ENCODE data around the gene NRF1. TPM values are rescaled to one million over a fixed set of nuclear protein-coding genes. Genes with fewer than 3 reads are reported as not detected.

Gene NRF1
- total RNA-seq, 1 experiment from 2014 or later, result 14.0 TPM

DNA sequence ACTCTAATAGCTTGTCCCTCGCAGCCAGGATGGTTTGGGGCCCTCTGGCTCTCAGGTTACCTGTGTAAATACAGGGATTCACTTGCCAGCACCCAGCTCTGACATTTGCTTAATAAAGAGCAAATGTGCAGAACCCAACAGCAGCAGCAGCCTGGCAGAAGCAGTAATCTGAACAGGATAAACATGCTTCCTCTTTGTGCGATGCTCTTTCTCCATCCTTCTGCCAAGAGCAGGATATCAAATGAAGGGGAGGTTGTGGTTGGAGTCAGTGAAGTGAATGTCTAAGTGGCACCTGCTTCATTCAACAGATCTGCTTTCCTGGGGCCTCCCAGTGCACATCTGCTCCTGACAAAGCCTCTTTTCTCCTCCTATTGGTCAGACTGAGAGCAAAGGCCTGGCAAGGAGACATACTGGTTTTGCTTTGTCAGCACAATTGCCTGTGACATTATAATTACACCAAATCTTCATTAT, 130.3 kb downstream of the NRF1 start:
- no peaks in the 10 kb centered on the region for H3K27me3 ChIP-seq (ENCODE audit: control insufficient read depth, insufficient read depth, low read length)
- CTCF ChIA-PET, result interaction anchor here (0.6 kb wide), 1 partner anchor 206 kb away, joined by 7 read pairs; no protein-coding TSS in a partner anchor
- DNase-seq (ENCODE audit: low read depth, low spot score) (no peak), ATAC-seq (no peak)
- no peak overlapping the region for H3K27ac ChIP-seq (ENCODE audit: low read length)
- TF ChIP-seq POLR2AphosphoS5 (IDR thresholded peaks at IDR 0.05; ENCODE audit: low read depth, low read length), result no peak
- no peak for TF ChIP-seq SIN3A (IDR thresholded peaks at IDR 0.05; ENCODE audit: borderline replicate concordance, insufficient read depth, low read depth, low read length)
- TF ChIP-seq, protein P1, sequence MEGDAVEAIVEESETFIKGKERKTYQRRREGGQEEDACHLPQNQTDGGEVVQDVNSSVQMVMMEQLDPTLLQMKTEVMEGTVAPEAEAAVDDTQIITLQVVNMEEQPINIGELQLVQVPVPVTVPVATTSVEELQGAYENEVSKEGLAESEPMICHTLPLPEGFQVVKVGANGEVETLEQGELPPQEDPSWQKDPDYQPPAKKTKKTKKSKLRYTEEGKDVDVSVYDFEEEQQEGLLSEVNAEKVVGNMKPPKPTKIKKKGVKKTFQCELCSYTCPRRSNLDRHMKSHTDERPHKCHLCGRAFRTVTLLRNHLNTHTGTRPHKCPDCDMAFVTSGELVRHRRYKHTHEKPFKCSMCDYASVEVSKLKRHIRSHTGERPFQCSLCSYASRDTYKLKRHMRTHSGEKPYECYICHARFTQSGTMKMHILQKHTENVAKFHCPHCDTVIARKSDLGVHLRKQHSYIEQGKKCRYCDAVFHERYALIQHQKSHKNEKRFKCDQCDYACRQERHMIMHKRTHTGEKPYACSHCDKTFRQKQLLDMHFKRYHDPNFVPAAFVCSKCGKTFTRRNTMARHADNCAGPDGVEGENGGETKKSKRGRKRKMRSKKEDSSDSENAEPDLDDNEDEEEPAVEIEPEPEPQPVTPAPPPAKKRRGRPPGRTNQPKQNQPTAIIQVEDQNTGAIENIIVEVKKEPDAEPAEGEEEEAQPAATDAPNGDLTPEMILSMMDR (IDR thresholded peaks at IDR 0.05), result no peak
- no peak for TF ChIP-seq TCF7L2 (IDR thresholded peaks at IDR 0.05; ENCODE audit: low read depth, low read length)
- TF ChIP-seq, protein P2, sequence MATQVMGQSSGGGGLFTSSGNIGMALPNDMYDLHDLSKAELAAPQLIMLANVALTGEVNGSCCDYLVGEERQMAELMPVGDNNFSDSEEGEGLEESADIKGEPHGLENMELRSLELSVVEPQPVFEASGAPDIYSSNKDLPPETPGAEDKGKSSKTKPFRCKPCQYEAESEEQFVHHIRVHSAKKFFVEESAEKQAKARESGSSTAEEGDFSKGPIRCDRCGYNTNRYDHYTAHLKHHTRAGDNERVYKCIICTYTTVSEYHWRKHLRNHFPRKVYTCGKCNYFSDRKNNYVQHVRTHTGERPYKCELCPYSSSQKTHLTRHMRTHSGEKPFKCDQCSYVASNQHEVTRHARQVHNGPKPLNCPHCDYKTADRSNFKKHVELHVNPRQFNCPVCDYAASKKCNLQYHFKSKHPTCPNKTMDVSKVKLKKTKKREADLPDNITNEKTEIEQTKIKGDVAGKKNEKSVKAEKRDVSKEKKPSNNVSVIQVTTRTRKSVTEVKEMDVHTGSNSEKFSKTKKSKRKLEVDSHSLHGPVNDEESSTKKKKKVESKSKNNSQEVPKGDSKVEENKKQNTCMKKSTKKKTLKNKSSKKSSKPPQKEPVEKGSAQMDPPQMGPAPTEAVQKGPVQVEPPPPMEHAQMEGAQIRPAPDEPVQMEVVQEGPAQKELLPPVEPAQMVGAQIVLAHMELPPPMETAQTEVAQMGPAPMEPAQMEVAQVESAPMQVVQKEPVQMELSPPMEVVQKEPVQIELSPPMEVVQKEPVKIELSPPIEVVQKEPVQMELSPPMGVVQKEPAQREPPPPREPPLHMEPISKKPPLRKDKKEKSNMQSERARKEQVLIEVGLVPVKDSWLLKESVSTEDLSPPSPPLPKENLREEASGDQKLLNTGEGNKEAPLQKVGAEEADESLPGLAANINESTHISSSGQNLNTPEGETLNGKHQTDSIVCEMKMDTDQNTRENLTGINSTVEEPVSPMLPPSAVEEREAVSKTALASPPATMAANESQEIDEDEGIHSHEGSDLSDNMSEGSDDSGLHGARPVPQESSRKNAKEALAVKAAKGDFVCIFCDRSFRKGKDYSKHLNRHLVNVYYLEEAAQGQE (IDR thresholded peaks at IDR 0.05; ENCODE audit: insufficient read depth in 1 of 2, low read depth in 2 of 2, low read length in 1 of 2), result no peak
- no peaks in the 10 kb centered on the region for H3K4me1 ChIP-seq (ENCODE audit: control insufficient read depth, insufficient read depth, low read length)
- no peak overlapping the region for H3K4me3 ChIP-seq (ENCODE audit: low read depth in 2 of 2, low read length in 2 of 2)
- in situ Hi-C loops (cut with HindIII; ENCODE audit: low pct_unique_long_range_greater_than_20kb, low sequenced_read_pairs), result no loop called here
- BruUV-seq (replicated peaks), result no TSS peak
- intact Hi-C loops (cut with micrococcal nuclease; ENCODE audit: unreplicated experiment), result no loop called here
- no peaks in the 10 kb centered on the region for H3K9me3 ChIP-seq (ENCODE audit: control insufficient read depth, insufficient read depth, low read depth, low read length)
- POLR2A ChIA-PET, result no interaction called here
- no peaks in the 10 kb centered on the region; the same call in 1 of the 2 replicates for H3K36me3 ChIP-seq (ENCODE audit: control insufficient read depth, insufficient read depth, low read length)

DNA sequence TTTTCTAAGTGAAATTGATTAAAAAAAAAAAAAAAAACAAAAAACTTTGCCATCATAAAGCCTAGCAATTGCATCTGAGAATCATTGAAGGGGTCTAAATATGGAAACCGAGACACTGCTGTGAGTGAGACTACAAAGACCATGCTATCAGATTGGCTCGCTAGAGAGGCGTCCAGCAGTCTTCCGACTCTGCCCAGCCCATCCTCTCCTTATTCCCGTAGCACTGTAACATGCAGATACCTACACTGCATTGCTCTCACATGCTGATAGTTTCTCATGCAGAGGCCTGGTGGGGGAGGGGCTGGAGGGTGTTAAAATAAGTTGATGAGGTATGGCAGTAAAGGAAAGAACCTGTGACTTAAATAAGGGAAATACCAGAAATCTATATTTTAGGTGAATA, 130.7 kb downstream of the NRF1 start:
- TF ChIP-seq, protein P1 (IDR thresholded peaks at IDR 0.05), result no peak
- TF ChIP-seq POLR2AphosphoS5 (IDR thresholded peaks at IDR 0.05; ENCODE audit: low read depth, low read length) (no peak), SIN3A (IDR thresholded peaks at IDR 0.05; ENCODE audit: borderline replicate concordance, insufficient read depth, low read depth, low read length) (no peak), TCF7L2 (IDR thresholded peaks at IDR 0.05; ENCODE audit: low read depth, low read length) (no peak)
- TF ChIP-seq, protein P2 (IDR thresholded peaks at IDR 0.05; ENCODE audit: insufficient read depth in 1 of 2, low read depth in 2 of 2, low read length in 1 of 2), result no peak
- no peaks in the 10 kb centered on the region for H3K27me3 ChIP-seq (ENCODE audit: control insufficient read depth, insufficient read depth, low read length)
- no peak for DNase-seq (ENCODE audit: low read depth, low spot score)
- BruUV-seq (replicated peaks), result no TSS peak
- no peak overlapping the region for H3K27ac ChIP-seq (ENCODE audit: low read length)
- no peaks in the 10 kb centered on the region; the same call in 1 of the 2 replicates for H3K36me3 ChIP-seq (ENCODE audit: control insufficient read depth, insufficient read depth, low read length)
- ATAC-seq, result no peak
- ChIA-PET POLR2A (no interaction called here), CTCF (no interaction called here)
- H3K4me3 ChIP-seq (ENCODE audit: low read depth in 2 of 2, low read length in 2 of 2), result no peak overlapping the region
- intact Hi-C loops (cut with micrococcal nuclease; ENCODE audit: unreplicated experiment) (no loop called here), in situ Hi-C loops (cut with HindIII; ENCODE audit: low pct_unique_long_range_greater_than_20kb, low sequenced_read_pairs) (no loop called here)
- no peaks in the 10 kb centered on the region for H3K9me3 ChIP-seq (ENCODE audit: control insufficient read depth, insufficient read depth, low read depth, low read length)
- H3K4me1 ChIP-seq (ENCODE audit: control insufficient read depth, insufficient read depth, low read length), result no peaks in the 10 kb centered on the region
